T1000 (cell line): ENCODE results near the gene GRM8.

ENCODE experiments used
- DNase-seq: peaks from one replicate; lab custom pipeline; 2025; ENCODE audit warnings: mixed read lengths; lab: John Stamatoyannopoulos, UW

The GRM8 gene

GRCh38 chr7:126436213-126436868, 816.4 kb downstream of the GRM8 start:
- no peak for DNase-seq

- DNase-seq, result no peak
These were observed 826.1 kb downstream of the GRM8 start for GRCh38 chr7:126426652-126427051.

GRCh38 chr7:126424985-126425384, 827.8 kb downstream of the GRM8 start:
- no peak for DNase-seq

- DNase-seq, result no peak
These were observed 833.7 kb downstream of the GRM8 start for GRCh38 chr7:126419047-126419446.

- DNase-seq, result no peak
These were observed 840.8 kb downstream of the GRM8 start for GRCh38 chr7:126411821-126412383.

GRCh38 chr7:126411032-126411820, 841.5 kb downstream of the GRM8 start:
- DNase-seq, result no peak

GRCh38 chr7:126403040-126403439, 849.7 kb downstream of the GRM8 start:
- no peak for DNase-seq

- DNase-seq, result no peak
These were observed 850.8 kb downstream of the GRM8 start for GRCh38 chr7:126401918-126402317.

- no peak for DNase-seq
These were observed 853.8 kb downstream of the GRM8 start for GRCh38 chr7:126398851-126399529.

GRCh38 chr7:126398285-126398684, 854.5 kb downstream of the GRM8 start:
- DNase-seq, result no peak

GRCh38 chr7:126394406-126394805, 858.3 kb downstream of the GRM8 start:
- no peak for DNase-seq
